Liver (tissue), 9 donors: ENCODE measurements around the gene MRPS11. TPM values are rescaled to one million over a fixed set of nuclear protein-coding genes. Genes with fewer than 3 reads are reported as not detected.

Experiments
- DNase-seq: peaks from one replicate; pipeline ENCODE4 v3.0.0-alpha.2; 2017; ENCODE audit warnings: low spot score
- H3K27ac ChIP-seq, 2 donors: one replicate each; pipeline ENCODE4 v1.7.0; 2013; ENCODE audit warnings: inconsistent platforms in 2 of 2, low read length in 2 of 2, control low read depth in 1 of 2, low read depth in 1 of 2, mild to moderate bottlenecking in 1 of 2
- H3K27me3 ChIP-seq, 4 donors: one replicate each; pipeline versions ENCODE4 v1.6.1 to v1.7.0; 2013; ENCODE audit warnings: low read length in 3 of 4, inconsistent platforms in 1 of 4, mild to moderate bottlenecking in 1 of 4, moderate library complexity in 1 of 4; ENCODE audit not compliant: control insufficient read depth in 4 of 4, insufficient read depth in 4 of 4
- H3K36me3 ChIP-seq, 4 donors: one replicate each; pipeline versions ENCODE4 v1.6.1 to v1.7.0; 2013; ENCODE audit warnings: low read length in 3 of 4, mild to moderate bottlenecking in 3 of 4, low read depth in 1 of 4, moderate library complexity in 1 of 4; ENCODE audit not compliant: control insufficient read depth in 4 of 4, insufficient read depth in 3 of 4
- H3K4me1 ChIP-seq, 4 donors: one replicate each; pipeline versions ENCODE4 v1.6.1 to v1.7.0; 2013; ENCODE audit warnings: low read length in 3 of 4, mild to moderate bottlenecking in 3 of 4, moderate library complexity in 1 of 4; ENCODE audit not compliant: control insufficient read depth in 4 of 4, insufficient read depth in 4 of 4
- H3K4me3 ChIP-seq, 3 donors: one replicate each; pipeline versions ENCODE4 v1.6.1 to v1.7.0; 2013; ENCODE audit warnings: low read length in 3 of 3, control low read depth in 1 of 3, low read depth in 1 of 3, mild to moderate bottlenecking in 1 of 3
- H3K9ac ChIP-seq, 2 donors: one replicate each; pipeline ENCODE4 v1.7.0; 2013; ENCODE audit warnings: low read length in 2 of 2, mild to moderate bottlenecking in 2 of 2, moderate library complexity in 2 of 2, control low read depth in 1 of 2, low read depth in 1 of 2
- H3K9me3 ChIP-seq, 4 donors: one replicate each; pipeline versions ENCODE4 v1.6.1 to v1.7.0; 2013; ENCODE audit warnings: low read length in 3 of 4; ENCODE audit not compliant: control insufficient read depth in 4 of 4
- EGR1 ChIP-seq, 2 donors: IDR thresholded peaks; 2 replicates each; pipeline ENCODE4 v1.6.1; 2016 to 2018; ENCODE audit warnings: antibody characterized with exemption in 2 of 2, low read depth in 2 of 2
- FOXA2 ChIP-seq: IDR thresholded peaks from 2 replicates; pipeline ENCODE4 v1.6.1; 2016; ENCODE audit warnings: antibody characterized with exemption
- GABPA ChIP-seq, 2 donors: IDR thresholded peaks in 1 of 2; conservative IDR thresholded peaks in 1 of 2; 2 replicates each; pipeline ENCODE4 v1.6.1; 2016; ENCODE audit warnings: antibody characterized with exemption in 2 of 2, mild to moderate bottlenecking in 1 of 2, moderate library complexity in 1 of 2
- HNF4A ChIP-seq, 2 donors: conservative IDR thresholded peaks; 2 replicates each; pipeline ENCODE4 v1.6.1; 2016; ENCODE audit warnings: antibody characterized with exemption in 2 of 2, mild to moderate bottlenecking in 2 of 2
- HNF4G ChIP-seq: IDR thresholded peaks from 2 replicates; pipeline ENCODE4 v1.6.1; 2016; ENCODE audit warnings: antibody characterized with exemption
- JUND ChIP-seq, 2 donors: IDR thresholded peaks; 2 replicates each; pipeline ENCODE4 v1.6.1; 2016; ENCODE audit warnings: antibody characterized with exemption in 2 of 2
- NR2F2 ChIP-seq: IDR thresholded peaks from 2 replicates; pipeline ENCODE4 v1.6.1; 2016; ENCODE audit warnings: antibody characterized with exemption
- RAD21 ChIP-seq, 2 donors: IDR thresholded peaks; 2 replicates each; pipeline ENCODE4 v1.6.1; 2016; ENCODE audit warnings: antibody characterized with exemption in 2 of 2, mild to moderate bottlenecking in 2 of 2
- RXRA ChIP-seq, 2 donors: IDR thresholded peaks; 2 replicates each; pipeline ENCODE4 v1.6.1; 2017 to 2018; ENCODE audit warnings: antibody characterized with exemption in 2 of 2, mild to moderate bottlenecking in 1 of 2
- SP1 ChIP-seq: IDR thresholded peaks from 2 replicates; pipeline ENCODE4 v1.6.1; 2018; ENCODE audit warnings: antibody characterized with exemption, mild to moderate bottlenecking
- TAF1 ChIP-seq: conservative IDR thresholded peaks from 2 replicates; pipeline ENCODE4 v1.6.1; 2016; ENCODE audit warnings: antibody characterized with exemption, mild to moderate bottlenecking
- YY1 ChIP-seq: IDR thresholded peaks from 2 replicates; pipeline ENCODE4 v1.6.1; 2016; ENCODE audit warnings: antibody characterized with exemption, mild to moderate bottlenecking
- WGBS: extraction: QIAGEN DNeasy Blood & Tissue Kit; methylation state at CpG from one replicate; pipeline ENCODE4 v1.1.7; 2013; 5-methylcytosine and 5-hydroxymethylcytosine counted together
- polyA plus RNA-seq, 2 donors: library from polyadenylated mRNA; stranded (reverse) in 1 of 2; unstranded in 1 of 2; fragments of 200-250 nt in 1 of 2; fragments of >200 nt in 1 of 2; fragmentation: Nextera tagmentation in 1 of 2; extraction: Ambion mirVana in 1 of 2; gene quantifications; one replicate each; pipeline versions ENCODE4 v1.2.1 to v1.2.3, GENCODE V29; 2013 to 2015
- total RNA-seq, 2 donors: library from RNA; depleted of rRNA; stranded (reverse); fragments of >200 nt; gene quantifications; one replicate each; pipeline ENCODE4 v1.2.3, GENCODE V29; 2014
- TF ChIP-seq, protein P1 (sequence below): IDR thresholded peaks from 2 replicates; pipeline ENCODE4 v1.6.1; 2016; ENCODE audit warnings: antibody characterized with exemption
- TF ChIP-seq, protein P2 (sequence below): IDR thresholded peaks from 2 replicates; pipeline ENCODE4 v1.6.1; 2016; ENCODE audit warnings: antibody characterized with exemption
- TF ChIP-seq, protein P3 (sequence below): IDR thresholded peaks from 2 replicates; pipeline ENCODE4 v1.6.1; 2016; ENCODE audit warnings: antibody characterized with exemption
- TF ChIP-seq, protein P4 (sequence below): fragments of 150-350 bp; IDR thresholded peaks from 2 replicates; pipeline ENCODE4 v1.5.1; 2017; ENCODE audit warnings: improper control_type of control experiment, low read depth, low read length; ENCODE audit not compliant: missing input control
- donor health status: healthy.
- donor health status: healthy.
- donor health status: healthy.
- donor health status: healthy.
- donor health status: healthy.

MRPS11 gene
- total and polyA plus RNA-seq, 4 donors, result 20.5 to 54.4 (median 32.3) TPM

DNA sequence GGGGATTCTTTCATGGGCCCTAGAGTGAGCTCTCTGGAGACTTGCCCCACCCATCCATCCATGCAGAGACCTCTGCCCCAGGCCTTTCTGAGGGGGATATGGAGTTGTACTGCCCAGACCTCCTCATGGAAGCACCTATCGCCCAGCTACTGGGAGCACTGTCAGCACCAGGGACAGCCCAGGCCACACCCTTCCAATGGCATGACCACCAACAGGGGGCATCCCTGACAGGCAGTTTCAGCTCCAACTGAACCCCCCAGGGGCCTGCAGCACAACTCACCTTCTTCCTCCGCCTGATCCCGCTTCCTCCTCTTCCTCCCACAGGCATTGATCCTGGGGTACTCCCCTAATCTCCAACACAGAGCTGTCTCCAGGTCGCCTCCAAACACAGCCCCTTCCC is 21.8 kb downstream of the MRPS11 start:
- 93% methylated on average over 4 of the region's 4 CpGs for WGBS

DNA sequence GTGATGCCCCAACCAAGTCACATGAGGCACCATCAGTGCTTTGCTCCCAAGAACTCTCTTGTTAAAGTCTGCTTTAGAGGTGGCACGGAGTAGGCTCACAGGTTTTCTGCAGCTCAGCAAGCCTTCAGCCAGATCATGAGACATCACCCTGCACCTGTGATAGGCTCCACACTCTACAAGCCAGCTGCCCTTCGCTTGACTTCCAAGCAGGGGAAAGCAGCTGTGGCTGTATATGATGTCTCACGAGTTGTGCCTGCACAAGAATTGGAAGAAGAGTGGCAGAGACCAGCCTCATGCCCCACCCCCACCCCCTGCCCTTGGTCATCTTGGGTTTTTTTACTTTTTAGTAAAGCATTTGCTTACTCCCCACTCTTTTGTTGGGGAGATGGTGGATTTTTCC is 22.5 kb downstream of the MRPS11 start:
- Histone ChIP-seq H3K4me1 (no peaks in the 10 kb centered on the region), H3K9me3 (no peaks in the 10 kb centered on the region), H3K27me3 (no peaks in the 10 kb centered on the region), H3K9ac (no peak overlapping the region), H3K27ac (no peak overlapping the region), H3K36me3 (no peaks in the 10 kb centered on the region), H3K4me3 (no peak overlapping the region)
- TF ChIP-seq HNF4A (conservative IDR thresholded peaks at IDR 0.05), result no peak
- TF ChIP-seq, protein P1, sequence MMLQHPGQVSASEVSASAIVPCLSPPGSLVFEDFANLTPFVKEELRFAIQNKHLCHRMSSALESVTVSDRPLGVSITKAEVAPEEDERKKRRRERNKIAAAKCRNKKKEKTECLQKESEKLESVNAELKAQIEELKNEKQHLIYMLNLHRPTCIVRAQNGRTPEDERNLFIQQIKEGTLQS, result no peak
- no peak for TF ChIP-seq SP1
- no peak for TF ChIP-seq GABPA (IDR thresholded peaks at IDR 0.05 in 1 of 2, conservative IDR thresholded peaks at IDR 0.05 in 1 of 2)
- TF ChIP-seq RXRA (IDR thresholded peaks at IDR 0.05), result no peak
- TF ChIP-seq RAD21 (IDR thresholded peaks at IDR 0.05), result no peak
- TF ChIP-seq YY1, result no peak
- no peak for TF ChIP-seq FOXA2
- TF ChIP-seq, protein P2, sequence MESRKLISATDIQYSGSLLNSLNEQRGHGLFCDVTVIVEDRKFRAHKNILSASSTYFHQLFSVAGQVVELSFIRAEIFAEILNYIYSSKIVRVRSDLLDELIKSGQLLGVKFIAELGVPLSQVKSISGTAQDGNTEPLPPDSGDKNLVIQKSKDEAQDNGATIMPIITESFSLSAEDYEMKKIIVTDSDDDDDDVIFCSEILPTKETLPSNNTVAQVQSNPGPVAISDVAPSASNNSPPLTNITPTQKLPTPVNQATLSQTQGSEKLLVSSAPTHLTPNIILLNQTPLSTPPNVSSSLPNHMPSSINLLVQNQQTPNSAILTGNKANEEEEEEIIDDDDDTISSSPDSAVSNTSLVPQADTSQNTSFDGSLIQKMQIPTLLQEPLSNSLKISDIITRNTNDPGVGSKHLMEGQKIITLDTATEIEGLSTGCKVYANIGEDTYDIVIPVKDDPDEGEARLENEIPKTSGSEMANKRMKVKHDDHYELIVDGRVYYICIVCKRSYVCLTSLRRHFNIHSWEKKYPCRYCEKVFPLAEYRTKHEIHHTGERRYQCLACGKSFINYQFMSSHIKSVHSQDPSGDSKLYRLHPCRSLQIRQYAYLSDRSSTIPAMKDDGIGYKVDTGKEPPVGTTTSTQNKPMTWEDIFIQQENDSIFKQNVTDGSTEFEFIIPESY, result no peak
- DNase-seq, result no peak
- 90% methylated on average over 3 of the region's 3 CpGs for WGBS

More for the DNA sequence above, 21.8 kb downstream of the MRPS11 start:
- Histone ChIP-seq H3K9me3 (no peaks in the 10 kb centered on the region), H3K4me3 (no peak overlapping the region), H3K36me3 (no peaks in the 10 kb centered on the region), H3K27me3 (no peaks in the 10 kb centered on the region), H3K9ac (no peak overlapping the region), H3K27ac (no peak overlapping the region), H3K4me1 (no peaks in the 10 kb centered on the region)
- DNase-seq, result no peak
- TF ChIP-seq EGR1 (IDR thresholded peaks at IDR 0.05; ENCODE audit: low read depth in 2 of 2), result no peak

DNA sequence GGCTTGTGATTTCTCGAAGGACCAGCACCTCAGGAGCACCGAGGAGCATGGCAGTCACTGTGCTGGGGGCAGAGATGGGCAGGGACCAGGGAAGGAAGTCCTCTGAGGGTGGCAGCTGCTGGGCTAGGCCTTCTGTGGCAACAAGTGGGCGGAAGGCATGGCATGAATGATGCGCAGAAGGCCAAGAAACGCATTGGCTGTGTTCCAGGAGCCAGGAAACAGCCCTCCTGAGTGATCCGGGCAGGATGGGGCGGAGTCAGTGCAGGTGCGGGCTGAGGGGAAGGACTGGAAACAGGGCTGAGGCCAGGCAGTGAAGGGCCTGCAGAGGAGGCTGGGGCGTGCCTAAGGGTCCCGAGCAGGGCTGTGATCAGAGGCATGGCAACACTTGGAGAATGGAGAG is 23.6 kb downstream of the MRPS11 start:
- H3K4me1 ChIP-seq, result no peaks in the 10 kb centered on the region
- no peaks in the 10 kb centered on the region for H3K27me3 ChIP-seq
- TF ChIP-seq HNF4G (no peak), FOXA2 (no peak), RAD21 (IDR thresholded peaks at IDR 0.05) (no peak), YY1 (no peak), NR2F2 (no peak), TAF1 (no peak), JUND (IDR thresholded peaks at IDR 0.05) (no peak), EGR1 (IDR thresholded peaks at IDR 0.05; ENCODE audit: low read depth in 2 of 2) (no peak), SP1 (no peak), GABPA (IDR thresholded peaks at IDR 0.05 in 1 of 2, conservative IDR thresholded peaks at IDR 0.05 in 1 of 2) (no peak)
- TF ChIP-seq, protein P2, result no peak
- TF ChIP-seq, protein P3, sequence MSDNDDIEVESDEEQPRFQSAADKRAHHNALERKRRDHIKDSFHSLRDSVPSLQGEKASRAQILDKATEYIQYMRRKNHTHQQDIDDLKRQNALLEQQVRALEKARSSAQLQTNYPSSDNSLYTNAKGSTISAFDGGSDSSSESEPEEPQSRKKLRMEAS, result no peak
- TF ChIP-seq, protein P4, sequence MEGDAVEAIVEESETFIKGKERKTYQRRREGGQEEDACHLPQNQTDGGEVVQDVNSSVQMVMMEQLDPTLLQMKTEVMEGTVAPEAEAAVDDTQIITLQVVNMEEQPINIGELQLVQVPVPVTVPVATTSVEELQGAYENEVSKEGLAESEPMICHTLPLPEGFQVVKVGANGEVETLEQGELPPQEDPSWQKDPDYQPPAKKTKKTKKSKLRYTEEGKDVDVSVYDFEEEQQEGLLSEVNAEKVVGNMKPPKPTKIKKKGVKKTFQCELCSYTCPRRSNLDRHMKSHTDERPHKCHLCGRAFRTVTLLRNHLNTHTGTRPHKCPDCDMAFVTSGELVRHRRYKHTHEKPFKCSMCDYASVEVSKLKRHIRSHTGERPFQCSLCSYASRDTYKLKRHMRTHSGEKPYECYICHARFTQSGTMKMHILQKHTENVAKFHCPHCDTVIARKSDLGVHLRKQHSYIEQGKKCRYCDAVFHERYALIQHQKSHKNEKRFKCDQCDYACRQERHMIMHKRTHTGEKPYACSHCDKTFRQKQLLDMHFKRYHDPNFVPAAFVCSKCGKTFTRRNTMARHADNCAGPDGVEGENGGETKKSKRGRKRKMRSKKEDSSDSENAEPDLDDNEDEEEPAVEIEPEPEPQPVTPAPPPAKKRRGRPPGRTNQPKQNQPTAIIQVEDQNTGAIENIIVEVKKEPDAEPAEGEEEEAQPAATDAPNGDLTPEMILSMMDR, result no peak
- WGBS, result 77% methylated on average over 10 of the region's 10 CpGs
- H3K4me3 ChIP-seq, result no peak overlapping the region
- DNase-seq, result no peak
- H3K36me3 ChIP-seq, result no peaks in the 10 kb centered on the region
- no peaks in the 10 kb centered on the region for H3K9me3 ChIP-seq
- H3K9ac ChIP-seq, result no peak overlapping the region
- H3K27ac ChIP-seq, result no peak overlapping the region
